ENCODE measurements around the gene SHH. TPM values are rescaled to one million over a fixed set of nuclear protein-coding genes. Genes with fewer than 3 reads are reported as not detected.
A peak's percentile ranks its signal among the peaks of the same experiment; 100 is the strongest.

SHH gene
- total and polyA plus RNA-seq, 12 donors = not detected

DNA sequence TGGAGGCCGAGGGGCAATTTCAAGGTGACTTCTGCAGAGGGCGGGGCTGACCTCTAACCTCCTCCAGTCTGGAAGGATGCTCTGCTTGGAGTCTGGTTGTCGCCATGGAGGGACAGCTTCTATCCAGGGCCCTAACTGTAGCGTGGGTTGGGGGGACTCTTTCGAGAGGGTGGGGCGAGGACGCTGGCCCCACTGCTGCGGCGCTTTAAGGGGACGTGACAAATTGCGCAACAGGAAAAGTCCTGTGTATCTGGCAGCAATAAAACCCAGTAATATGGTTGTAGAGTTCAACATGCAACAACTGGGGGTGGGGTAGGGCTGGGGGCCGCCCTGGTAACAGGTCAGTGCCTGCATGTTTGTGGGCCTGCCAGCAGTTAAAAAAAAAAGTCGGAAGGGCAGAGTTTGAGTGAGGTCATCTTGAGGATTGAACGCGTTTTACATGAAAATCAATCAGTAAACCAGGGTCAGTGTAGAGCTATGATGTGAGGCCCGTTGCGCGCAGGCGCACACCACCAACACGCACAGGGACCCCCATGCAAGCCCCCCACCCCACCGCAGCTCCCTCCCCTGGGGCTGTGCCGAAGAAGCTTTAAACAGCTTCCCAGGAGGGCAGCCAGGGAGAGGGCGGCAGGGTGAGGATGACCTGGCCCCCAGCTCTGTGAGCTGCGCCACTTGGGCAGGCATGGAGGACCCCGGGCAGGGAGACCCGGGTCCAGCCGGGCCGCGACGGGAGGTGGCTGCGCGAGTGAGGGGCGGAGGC lies 4.3 kb downstream of the SHH start:
- ATAC-seq = no peak
- 5 to 7% methylated on average over 33 of the region's 33 CpGs for WGBS, 2 donors
- Histone ChIP-seq H3K9me3 (no peaks in the 10 kb centered on the region), H3K27ac (no peak overlapping the region), H3K27me3 (peaks cover 59 to 100% (median 100%) of the 10 kb centered on the region in 7 donors), H3K4me1 (peaks cover 12 to 74% (median 59%) of the 10 kb centered on the region in 9 donors), H3K36me3 (no peaks in the 10 kb centered on the region), H3K4me3 (peak overlapping the region in 5 of 10 donors; percentile 14 to 41 (median 35))
- TF ChIP-seq, protein P1, sequence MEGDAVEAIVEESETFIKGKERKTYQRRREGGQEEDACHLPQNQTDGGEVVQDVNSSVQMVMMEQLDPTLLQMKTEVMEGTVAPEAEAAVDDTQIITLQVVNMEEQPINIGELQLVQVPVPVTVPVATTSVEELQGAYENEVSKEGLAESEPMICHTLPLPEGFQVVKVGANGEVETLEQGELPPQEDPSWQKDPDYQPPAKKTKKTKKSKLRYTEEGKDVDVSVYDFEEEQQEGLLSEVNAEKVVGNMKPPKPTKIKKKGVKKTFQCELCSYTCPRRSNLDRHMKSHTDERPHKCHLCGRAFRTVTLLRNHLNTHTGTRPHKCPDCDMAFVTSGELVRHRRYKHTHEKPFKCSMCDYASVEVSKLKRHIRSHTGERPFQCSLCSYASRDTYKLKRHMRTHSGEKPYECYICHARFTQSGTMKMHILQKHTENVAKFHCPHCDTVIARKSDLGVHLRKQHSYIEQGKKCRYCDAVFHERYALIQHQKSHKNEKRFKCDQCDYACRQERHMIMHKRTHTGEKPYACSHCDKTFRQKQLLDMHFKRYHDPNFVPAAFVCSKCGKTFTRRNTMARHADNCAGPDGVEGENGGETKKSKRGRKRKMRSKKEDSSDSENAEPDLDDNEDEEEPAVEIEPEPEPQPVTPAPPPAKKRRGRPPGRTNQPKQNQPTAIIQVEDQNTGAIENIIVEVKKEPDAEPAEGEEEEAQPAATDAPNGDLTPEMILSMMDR (IDR thresholded peaks at IDR 0.05) = no peak
- intact Hi-C loops (cut with DNase I) = loop anchor here in 1 of 10 donors (10.0 kb wide), 1 partner anchor 1007 kb away; no protein-coding TSS in a partner anchor
- DNase-seq = no peak

DNA sequence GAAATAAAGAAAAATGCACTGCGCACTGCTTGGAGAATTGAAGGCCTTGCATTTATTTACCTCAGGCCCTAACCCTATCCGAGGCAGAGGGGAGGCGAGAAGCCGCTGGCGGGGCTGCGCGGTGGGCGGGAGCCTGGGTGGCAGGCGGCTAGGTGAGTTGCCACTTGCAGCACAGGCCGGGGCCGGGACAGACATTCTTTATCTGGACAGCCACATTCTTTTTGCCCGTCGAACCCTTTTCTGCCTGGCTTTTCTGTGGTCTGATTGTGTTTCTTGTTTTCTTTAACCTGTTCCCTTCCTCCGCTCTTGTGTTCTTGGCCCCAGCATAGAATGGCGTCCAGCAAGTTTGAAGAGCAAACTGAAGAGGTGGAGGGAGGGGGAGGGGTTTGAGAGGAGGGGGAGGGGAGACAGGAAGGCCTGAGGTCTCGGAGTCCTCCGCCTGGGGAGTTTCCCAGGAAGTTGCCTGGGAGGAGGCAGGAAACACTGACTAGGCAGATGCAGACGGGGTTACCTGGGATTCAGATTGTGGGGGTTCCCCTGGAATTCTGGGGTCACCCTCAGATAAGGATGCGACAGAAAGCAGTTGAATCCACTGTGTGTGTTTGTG lies 5.1 kb downstream of the SHH start:
- no peak overlapping the region for H3K4me3 ChIP-seq
- TF ChIP-seq, protein P1 (IDR thresholded peaks at IDR 0.05) = no peak
- no peaks in the 10 kb centered on the region for H3K36me3 ChIP-seq
- H3K27ac ChIP-seq = no peak overlapping the region
- intact Hi-C loops (cut with DNase I) = loop anchor here in 1 of 10 donors (10.0 kb wide), 1 partner anchor 1008 kb away; no protein-coding TSS in a partner anchor
- H3K9me3 ChIP-seq = no peaks in the 10 kb centered on the region
- ATAC-seq = no peak
- H3K4me1 ChIP-seq = peaks cover 12 to 73% (median 56%) of the 10 kb centered on the region in 9 donors
- DNase-seq = no peak
- WGBS, 2 donors = 25 to 30% methylated on average over 19 of the region's 19 CpGs
- peaks cover 59 to 100% (median 100%) of the 10 kb centered on the region in 7 donors for H3K27me3 ChIP-seq

DNA sequence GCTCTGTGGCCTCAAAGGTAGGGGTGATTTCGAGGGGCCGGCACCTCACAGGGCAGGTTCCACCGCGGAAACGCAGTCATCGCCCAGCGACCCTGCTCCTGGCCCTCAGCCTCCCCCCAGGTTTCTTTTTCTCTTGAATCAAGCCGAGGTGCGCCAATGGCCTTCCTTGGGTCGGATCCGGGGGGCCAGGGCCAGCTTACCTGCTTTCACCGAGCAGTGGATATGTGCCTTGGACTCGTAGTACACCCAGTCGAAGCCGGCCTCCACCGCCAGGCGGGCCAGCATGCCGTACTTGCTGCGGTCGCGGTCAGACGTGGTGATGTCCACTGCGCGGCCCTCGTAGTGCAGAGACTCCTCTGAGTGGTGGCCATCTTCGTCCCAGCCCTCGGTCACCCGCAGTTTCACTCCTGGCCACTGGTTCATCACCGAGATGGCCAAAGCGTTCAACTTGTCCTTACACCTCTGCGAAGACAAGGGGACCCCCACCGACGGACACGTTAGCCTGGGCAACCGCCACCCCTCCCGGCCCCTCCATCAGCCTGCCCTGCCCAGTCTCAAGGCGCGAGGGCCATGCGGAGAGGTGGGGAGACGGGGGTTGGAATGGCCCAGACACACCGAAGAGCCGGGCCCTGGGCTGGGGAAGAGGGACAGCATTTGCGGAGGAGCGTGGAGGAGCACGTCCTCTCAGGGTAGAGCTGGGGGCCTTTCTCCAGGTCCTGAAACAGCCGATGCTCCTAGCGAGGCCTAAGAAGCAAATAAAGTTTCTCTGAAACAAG lies 6.0 kb downstream of the SHH start:
- H3K27ac ChIP-seq = no peak overlapping the region
- H3K4me1 ChIP-seq = peaks cover 10 to 66% (median 52%) of the 10 kb centered on the region in 9 donors
- ATAC-seq (peak in 1 of 8 donors; percentile 18), DNase-seq (no peak)
- TF ChIP-seq, protein P1 (IDR thresholded peaks at IDR 0.05) = no peak
- peak overlapping the region in 8 of 10 donors; percentile 11 to 51 (median 36) for H3K4me3 ChIP-seq
- intact Hi-C loops (cut with DNase I) = loop anchor here in 1 of 10 donors (10.0 kb wide), 1 partner anchor 1009 kb away; no protein-coding TSS in a partner anchor
- WGBS, 2 donors = 10 to 17% methylated on average over 47 of the region's 47 CpGs
- H3K27me3 ChIP-seq = peaks cover 61 to 100% (median 100%) of the 10 kb centered on the region in 7 donors
- no peaks in the 10 kb centered on the region for H3K36me3 ChIP-seq
- no peaks in the 10 kb centered on the region for H3K9me3 ChIP-seq

DNA sequence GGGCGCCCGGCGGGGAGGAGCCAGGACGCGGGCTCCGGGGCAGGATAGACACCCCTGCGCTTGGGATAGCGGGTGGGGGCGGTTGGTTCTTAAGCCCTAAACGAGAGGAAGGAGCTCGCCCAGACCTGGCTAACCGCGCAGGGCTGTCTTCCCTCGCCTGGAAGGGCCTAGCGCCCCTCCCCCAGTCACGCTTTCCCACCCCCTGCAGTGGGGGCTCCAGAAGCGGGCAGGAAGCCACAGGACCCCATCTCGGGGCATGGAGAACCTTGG lies 6.5 kb downstream of the SHH start:
- TF ChIP-seq, protein P1 (IDR thresholded peaks at IDR 0.05) = no peak
- DNase-seq = no peak
- no peaks in the 10 kb centered on the region for H3K9me3 ChIP-seq
- H3K27ac ChIP-seq = no peak overlapping the region
- no peaks in the 10 kb centered on the region for H3K36me3 ChIP-seq
- peaks cover 10 to 66% (median 52%) of the 10 kb centered on the region in 9 donors for H3K4me1 ChIP-seq
- peak in 2 of 8 donors; percentile 9 to 19 for ATAC-seq
- H3K27me3 ChIP-seq = peaks cover 62 to 100% (median 100%) of the 10 kb centered on the region in 7 donors
- WGBS, 2 donors = 1 to 2% methylated on average over 18 of the region's 18 CpGs
- H3K4me3 ChIP-seq = peak overlapping the region in 9 of 10 donors; percentile 11 to 51 (median 37)
- intact Hi-C loops (cut with DNase I) = loop anchor here in 1 of 10 donors (10.0 kb wide), 1 partner anchor 1009 kb away; no protein-coding TSS in a partner anchor
